HS-27A (cell line): ENCODE measurements around the gene C4orf33.

ENCODE experiments used
- DNase-seq: peaks from one replicate; pipeline ENCODE4 v3.0.0-alpha.2; 2012; ENCODE audit warnings: low read depth, missing footprints

Gene C4orf33

GRCh38 chr4:129129143-129129542, 33.2 kb downstream of the C4orf33 start:
- no peak for DNase-seq

- DNase-seq, result no peak
Measured at GRCh38 chr4:129131343-129131742, 35.4 kb downstream of the C4orf33 start.

- DNase-seq, result no peak
Measured at GRCh38 chr4:129136433-129136832, 40.5 kb downstream of the C4orf33 start.

- no peak for DNase-seq
Measured at GRCh38 chr4:129138810-129139496, 43.0 kb downstream of the C4orf33 start.

- DNase-seq, result no peak
Measured at GRCh38 chr4:129140521-129140920, 44.6 kb downstream of the C4orf33 start.

GRCh38 chr4:129143359-129143758, 47.4 kb downstream of the C4orf33 start:
- no peak for DNase-seq

- DNase-seq, result no peak
Measured at GRCh38 chr4:129144755-129145206, 48.8 kb downstream of the C4orf33 start.

- DNase-seq, result no peak
Measured at GRCh38 chr4:129145222-129145730, 49.3 kb downstream of the C4orf33 start.

- DNase-seq, result no peak
Measured at GRCh38 chr4:129146639-129147038, 50.7 kb downstream of the C4orf33 start.

- DNase-seq, result no peak
Measured at GRCh38 chr4:129148892-129149291, 52.9 kb downstream of the C4orf33 start.

GRCh38 chr4:129149906-129150305, 54.0 kb downstream of the C4orf33 start:
- DNase-seq, result no peak

GRCh38 chr4:129152350-129152749, 56.4 kb downstream of the C4orf33 start:
- no peak for DNase-seq

- no peak for DNase-seq
Measured at GRCh38 chr4:129153700-129154099, 57.7 kb downstream of the C4orf33 start.

GRCh38 chr4:129162450-129162849, 66.5 kb downstream of the C4orf33 start:
- DNase-seq, result no peak

- DNase-seq, result no peak
Measured at GRCh38 chr4:129163427-129163826, 67.5 kb downstream of the C4orf33 start.

- no peak for DNase-seq
Measured at GRCh38 chr4:129164243-129164642, 68.3 kb downstream of the C4orf33 start.
